GM23338 (cell line): ENCODE measurements around the gene TOR1AIP2. TPM values are rescaled to one million over a fixed set of nuclear protein-coding genes. Genes with fewer than 3 reads are reported as not detected.

Experiments
- ATAC-seq: fragments of 200-7000 bp; cut with Tn5 transposase; 3 replicates; pipeline ENCODE4 v1.9.1; 2020
- DNase-seq: peaks from one replicate; pipeline ENCODE4 v3.0.0-alpha.2; 2015; ENCODE audit warnings: low spot score
- H2AFZ ChIP-seq: fragments of 200-600 bp; sonication (generic); 2 replicates; pipeline ENCODE4 v1.8.0; 2016; ENCODE audit warnings: antibody characterized with exemption, mild to moderate bottlenecking, moderate library complexity
- H3F3A ChIP-seq: fragments of 200-600 bp; sonication (generic); replicated peaks from 2 replicates; pipeline ENCODE4 v1.8.0; 2017; ENCODE audit warnings: antibody characterized with exemption, mixed run types, low read depth
- H3K27ac ChIP-seq: fragments of 200-600 bp; sonication (generic); 2 replicates; pipeline ENCODE4 v1.6.1; 2016; ENCODE audit warnings: low read depth
- H3K27me3 ChIP-seq: fragments of 200-600 bp; sonication (generic); 2 replicates; pipeline ENCODE4 v1.8.0; 2016; ENCODE audit warnings: mild to moderate bottlenecking, mixed run types, moderate library complexity; ENCODE audit not compliant: insufficient read depth
- H3K36me3 ChIP-seq: fragments of 200-600 bp; sonication (generic); 2 replicates; pipeline ENCODE4 v1.8.0; 2016; ENCODE audit warnings: mild to moderate bottlenecking; ENCODE audit not compliant: insufficient read depth
- H3K4me1 ChIP-seq: fragments of 200-600 bp; sonication (generic); 2 replicates; pipeline ENCODE4 v1.8.0; 2016; ENCODE audit warnings: mild to moderate bottlenecking, moderate library complexity; ENCODE audit not compliant: insufficient read depth
- H3K4me2 ChIP-seq: fragments of 200-600 bp; sonication (generic); 2 replicates; pipeline ENCODE4 v1.7.1; 2017; ENCODE audit warnings: mixed run types
- H3K4me3 ChIP-seq: fragments of 200-600 bp; sonication (generic); 2 replicates; pipeline ENCODE4 v1.6.1; 2016; ENCODE audit warnings: mixed run types
- H3K79me2 ChIP-seq: fragments of 200-600 bp; sonication (generic); replicated peaks from 2 replicates; pipeline ENCODE4 v1.8.0; 2017; ENCODE audit warnings: mild to moderate bottlenecking; ENCODE audit not compliant: insufficient read depth
- H3K9me2 ChIP-seq: fragments of 200-600 bp; sonication (generic); 2 replicates; pipeline ENCODE4 v1.8.0; 2017; ENCODE audit not compliant: insufficient read depth
- H4K20me1 ChIP-seq: fragments of 200-600 bp; sonication (generic); replicated peaks from 2 replicates; pipeline ENCODE4 v1.8.0; 2017; ENCODE audit warnings: mild to moderate bottlenecking; ENCODE audit not compliant: insufficient read depth
- H3K27ac Mint-ChIP-seq: 2 replicates; pipeline ENCODE4 v1.8.0; 2020; ENCODE audit warnings: inconsistent platforms, mild to moderate bottlenecking, moderate library complexity, mixed read lengths
- H3K27me3 Mint-ChIP-seq: 3 replicates; pipeline ENCODE4 v1.8.0; 2022; ENCODE audit warnings: low read depth, mild to moderate bottlenecking, moderate library complexity, mixed read lengths, inconsistent platforms; ENCODE audit not compliant: insufficient read depth, poor library complexity
- H3K36me3 Mint-ChIP-seq: 3 replicates; pipeline ENCODE4 v1.8.0; 2021; ENCODE audit warnings: low read depth, mild to moderate bottlenecking, inconsistent platforms, moderate library complexity, mixed read lengths
- H3K4me1 Mint-ChIP-seq: 3 replicates; pipeline ENCODE4 v1.8.0; 2020; ENCODE audit warnings: mild to moderate bottlenecking, inconsistent platforms, mixed read lengths
- H3K4me3 Mint-ChIP-seq: 3 replicates; pipeline ENCODE4 v1.8.0; 2021; ENCODE audit warnings: moderate library complexity, mild to moderate bottlenecking, inconsistent platforms, mixed read lengths
- H3K9me3 Mint-ChIP-seq: 3 replicates; pipeline ENCODE4 v1.8.0; 2020; ENCODE audit warnings: moderate library complexity, mild to moderate bottlenecking, inconsistent platforms, mixed read lengths
- CREB1 ChIP-seq: fragments of 250-450 bp; sonication (Bioruptor Pico); IDR thresholded peaks from 2 replicates; pipeline ENCODE4 v1.5.0; 2020; ENCODE audit warnings: low read depth, mild to moderate bottlenecking, moderate library complexity
- JUNB ChIP-seq: IDR thresholded peaks from one replicate; pipeline ENCODE4 v1.6.1; 2016; ENCODE audit warnings: antibody characterized with exemption; ENCODE audit not compliant: unreplicated experiment
- POLR2AphosphoS5 ChIP-seq: IDR thresholded peaks from 2 replicates; pipeline ENCODE4 v1.6.1; 2016; ENCODE audit warnings: antibody characterized with exemption, low read depth
- polyA plus RNA-seq: library from polyadenylated mRNA; unstranded; fragments of >200 nt; fragmentation: Nextera tagmentation; extraction: Ambion mirVana; gene quantifications from 2 replicates; pipeline ENCODE4 v1.2.1, GENCODE V29; 2016
- total RNA-seq: library from RNA; depleted of rRNA; stranded (reverse); fragments of >200 nt; shearing (Covaris generic); gene quantifications from 2 replicates; pipeline ENCODE4 v1.2.3, GENCODE V29; 2014
- TF ChIP-seq, protein P1 (sequence below), 2 experiments: fragments of 200-600 bp in 1 of 2; sonication (generic) in 1 of 2; conservative IDR thresholded peaks; 2 replicates each; pipeline versions ENCODE4 v1.5.1 to v1.6.1; 2016 to 2017; ENCODE audit warnings: antibody characterized with exemption in 2 of 2, low read depth in 2 of 2, mild to moderate bottlenecking in 2 of 2, moderate library complexity in 1 of 2
- TF ChIP-seq, protein P2 (sequence below): IDR thresholded peaks from 2 replicates; pipeline ENCODE4 v1.6.1; 2016; ENCODE audit warnings: antibody characterized with exemption
- TF ChIP-seq, protein P3 (sequence below): fragments of 250-450 bp; sonication (Bioruptor Pico); IDR thresholded peaks from 2 replicates; pipeline ENCODE4 v1.5.0; 2020; ENCODE audit warnings: mild to moderate bottlenecking, moderate library complexity

Gene TOR1AIP2
- total and polyA plus RNA-seq, 2 experiments from 2014 or later, result 21.1 to 81.3 TPM

GRCh38 chr1:179882253-179883039, 4.8 kb upstream of the TOR1AIP2 start, which contains the start of gene TOR1AIP1:
Gene TOR1AIP1, plus strand, starts transcription at chr1:179882285. Its CDS starts 218 bp downstream, at chr1:179882503.
- Mint-ChIP-seq H3K27ac (peak within 1 kb of the TSS; percentile 100), H3K9me3 (no peaks in the 10 kb centered on the region), H3K27me3 (peaks cover 3% of the 10 kb centered on the region), H3K36me3 (peaks cover 16% of the 10 kb centered on the region), H3K4me3 (peak within 1 kb of the TSS; percentile 95), H3K4me1 (peaks cover 18% of the 10 kb centered on the region)
- TF ChIP-seq CREB1 (CRISPR knock-in tag) (peak; percentile 95), JUNB (no peak), POLR2AphosphoS5 (peak; percentile 95)
- TF ChIP-seq, protein P1, sequence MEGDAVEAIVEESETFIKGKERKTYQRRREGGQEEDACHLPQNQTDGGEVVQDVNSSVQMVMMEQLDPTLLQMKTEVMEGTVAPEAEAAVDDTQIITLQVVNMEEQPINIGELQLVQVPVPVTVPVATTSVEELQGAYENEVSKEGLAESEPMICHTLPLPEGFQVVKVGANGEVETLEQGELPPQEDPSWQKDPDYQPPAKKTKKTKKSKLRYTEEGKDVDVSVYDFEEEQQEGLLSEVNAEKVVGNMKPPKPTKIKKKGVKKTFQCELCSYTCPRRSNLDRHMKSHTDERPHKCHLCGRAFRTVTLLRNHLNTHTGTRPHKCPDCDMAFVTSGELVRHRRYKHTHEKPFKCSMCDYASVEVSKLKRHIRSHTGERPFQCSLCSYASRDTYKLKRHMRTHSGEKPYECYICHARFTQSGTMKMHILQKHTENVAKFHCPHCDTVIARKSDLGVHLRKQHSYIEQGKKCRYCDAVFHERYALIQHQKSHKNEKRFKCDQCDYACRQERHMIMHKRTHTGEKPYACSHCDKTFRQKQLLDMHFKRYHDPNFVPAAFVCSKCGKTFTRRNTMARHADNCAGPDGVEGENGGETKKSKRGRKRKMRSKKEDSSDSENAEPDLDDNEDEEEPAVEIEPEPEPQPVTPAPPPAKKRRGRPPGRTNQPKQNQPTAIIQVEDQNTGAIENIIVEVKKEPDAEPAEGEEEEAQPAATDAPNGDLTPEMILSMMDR (conservative IDR thresholded peaks at IDR 0.05; ENCODE audit: low read depth in 2 of 2), result peak; percentile 8 to 18; a peak in 1 of 4 replicates
- TF ChIP-seq, protein P2, sequence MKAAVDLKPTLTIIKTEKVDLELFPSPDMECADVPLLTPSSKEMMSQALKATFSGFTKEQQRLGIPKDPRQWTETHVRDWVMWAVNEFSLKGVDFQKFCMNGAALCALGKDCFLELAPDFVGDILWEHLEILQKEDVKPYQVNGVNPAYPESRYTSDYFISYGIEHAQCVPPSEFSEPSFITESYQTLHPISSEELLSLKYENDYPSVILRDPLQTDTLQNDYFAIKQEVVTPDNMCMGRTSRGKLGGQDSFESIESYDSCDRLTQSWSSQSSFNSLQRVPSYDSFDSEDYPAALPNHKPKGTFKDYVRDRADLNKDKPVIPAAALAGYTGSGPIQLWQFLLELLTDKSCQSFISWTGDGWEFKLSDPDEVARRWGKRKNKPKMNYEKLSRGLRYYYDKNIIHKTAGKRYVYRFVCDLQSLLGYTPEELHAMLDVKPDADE, result peak; percentile 98
- TF ChIP-seq, protein P3, sequence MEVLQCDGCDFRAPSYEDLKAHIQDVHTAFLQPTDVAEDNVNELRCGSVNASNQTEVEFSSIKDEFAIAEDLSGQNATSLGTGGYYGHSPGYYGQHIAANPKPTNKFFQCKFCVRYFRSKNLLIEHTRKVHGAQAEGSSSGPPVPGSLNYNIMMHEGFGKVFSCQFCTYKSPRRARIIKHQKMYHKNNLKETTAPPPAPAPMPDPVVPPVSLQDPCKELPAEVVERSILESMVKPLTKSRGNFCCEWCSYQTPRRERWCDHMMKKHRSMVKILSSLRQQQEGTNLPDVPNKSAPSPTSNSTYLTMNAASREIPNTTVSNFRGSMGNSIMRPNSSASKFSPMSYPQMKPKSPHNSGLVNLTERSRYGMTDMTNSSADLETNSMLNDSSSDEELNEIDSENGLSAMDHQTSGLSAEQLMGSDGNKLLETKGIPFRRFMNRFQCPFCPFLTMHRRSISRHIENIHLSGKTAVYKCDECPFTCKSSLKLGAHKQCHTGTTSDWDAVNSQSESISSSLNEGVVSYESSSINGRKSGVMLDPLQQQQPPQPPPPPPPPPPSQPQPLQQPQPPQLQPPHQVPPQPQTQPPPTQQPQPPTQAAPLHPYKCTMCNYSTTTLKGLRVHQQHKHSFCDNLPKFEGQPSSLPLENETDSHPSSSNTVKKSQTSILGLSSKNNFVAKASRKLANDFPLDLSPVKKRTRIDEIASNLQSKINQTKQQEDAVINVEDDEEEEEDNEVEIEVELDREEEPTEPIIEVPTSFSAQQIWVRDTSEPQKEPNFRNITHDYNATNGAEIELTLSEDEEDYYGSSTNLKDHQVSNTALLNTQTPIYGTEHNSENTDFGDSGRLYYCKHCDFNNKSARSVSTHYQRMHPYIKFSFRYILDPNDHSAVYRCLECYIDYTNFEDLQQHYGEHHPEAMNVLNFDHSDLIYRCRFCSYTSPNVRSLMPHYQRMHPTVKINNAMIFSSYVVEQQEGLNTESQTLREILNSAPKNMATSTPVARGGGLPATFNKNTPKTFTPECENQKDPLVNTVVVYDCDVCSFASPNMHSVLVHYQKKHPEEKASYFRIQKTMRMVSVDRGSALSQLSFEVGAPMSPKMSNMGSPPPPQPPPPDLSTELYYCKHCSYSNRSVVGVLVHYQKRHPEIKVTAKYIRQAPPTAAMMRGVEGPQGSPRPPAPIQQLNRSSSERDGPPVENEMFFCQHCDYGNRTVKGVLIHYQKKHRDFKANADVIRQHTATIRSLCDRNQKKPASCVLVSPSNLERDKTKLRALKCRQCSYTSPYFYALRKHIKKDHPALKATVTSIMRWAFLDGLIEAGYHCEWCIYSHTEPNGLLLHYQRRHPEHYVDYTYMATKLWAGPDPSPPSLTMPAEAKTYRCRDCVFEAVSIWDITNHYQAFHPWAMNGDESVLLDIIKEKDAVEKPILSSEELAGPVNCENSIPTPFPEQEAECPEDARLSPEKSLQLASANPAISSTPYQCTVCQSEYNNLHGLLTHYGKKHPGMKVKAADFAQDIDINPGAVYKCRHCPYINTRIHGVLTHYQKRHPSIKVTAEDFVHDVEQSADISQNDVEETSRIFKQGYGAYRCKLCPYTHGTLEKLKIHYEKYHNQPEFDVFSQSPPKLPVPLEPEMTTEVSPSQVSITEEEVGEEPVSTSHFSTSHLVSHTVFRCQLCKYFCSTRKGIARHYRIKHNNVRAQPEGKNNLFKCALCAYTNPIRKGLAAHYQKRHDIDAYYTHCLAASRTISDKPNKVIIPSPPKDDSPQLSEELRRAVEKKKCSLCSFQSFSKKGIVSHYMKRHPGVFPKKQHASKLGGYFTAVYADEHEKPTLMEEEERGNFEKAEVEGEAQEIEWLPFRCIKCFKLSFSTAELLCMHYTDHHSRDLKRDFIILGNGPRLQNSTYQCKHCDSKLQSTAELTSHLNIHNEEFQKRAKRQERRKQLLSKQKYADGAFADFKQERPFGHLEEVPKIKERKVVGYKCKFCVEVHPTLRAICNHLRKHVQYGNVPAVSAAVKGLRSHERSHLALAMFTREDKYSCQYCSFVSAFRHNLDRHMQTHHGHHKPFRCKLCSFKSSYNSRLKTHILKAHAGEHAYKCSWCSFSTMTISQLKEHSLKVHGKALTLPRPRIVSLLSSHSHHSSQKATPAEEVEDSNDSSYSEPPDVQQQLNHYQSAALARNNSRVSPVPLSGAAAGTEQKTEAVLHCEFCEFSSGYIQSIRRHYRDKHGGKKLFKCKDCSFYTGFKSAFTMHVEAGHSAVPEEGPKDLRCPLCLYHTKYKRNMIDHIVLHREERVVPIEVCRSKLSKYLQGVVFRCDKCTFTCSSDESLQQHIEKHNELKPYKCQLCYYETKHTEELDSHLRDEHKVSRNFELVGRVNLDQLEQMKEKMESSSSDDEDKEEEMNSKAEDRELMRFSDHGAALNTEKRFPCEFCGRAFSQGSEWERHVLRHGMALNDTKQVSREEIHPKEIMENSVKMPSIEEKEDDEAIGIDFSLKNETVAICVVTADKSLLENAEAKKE (CRISPR knock-in tag), result no peak
- Histone ChIP-seq H2AFZ (peak within 1 kb of the TSS; percentile 89), H4K20me1 (no peaks in the 10 kb centered on the region), H3K4me1 (peaks cover 10% of the 10 kb centered on the region), H3K4me2 (peak within 1 kb of the TSS; percentile 95), H3K4me3 (peak within 1 kb of the TSS; percentile 92), H3K79me2 (peaks cover 14% of the 10 kb centered on the region), H3K36me3 (peaks cover 6% of the 10 kb centered on the region; the same call in 1 of the 2 replicates), H3F3A (peaks cover 11% of the 10 kb centered on the region; the same call in 1 of the 2 replicates), H3K27me3 (no peaks in the 10 kb centered on the region), H3K27ac (peak within 1 kb of the TSS; percentile 100), H3K9me2 (no peaks in the 10 kb centered on the region)
- DNase-seq (peak; percentile 98), ATAC-seq (peak; percentile 78)
